Measurements from ENCODE around the gene TMEM178A.

The TMEM178A gene

DNA sequence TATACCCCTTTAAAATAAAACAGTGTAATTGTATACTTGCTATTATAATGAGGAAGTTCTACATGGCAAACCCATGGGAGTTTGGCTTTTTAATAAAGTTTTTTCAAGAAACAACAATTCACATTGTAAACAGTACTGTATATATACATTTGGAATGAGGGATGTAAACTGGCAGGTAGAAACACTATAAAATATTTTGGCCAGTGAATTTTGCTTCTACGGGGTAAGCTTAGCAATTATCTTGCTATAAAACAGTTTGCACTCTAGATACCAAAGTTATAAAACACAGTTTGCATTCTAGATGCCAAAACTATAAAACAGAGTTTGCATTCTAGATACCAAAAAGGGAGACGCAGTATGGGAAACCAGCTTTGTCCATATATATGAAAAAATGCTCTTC lies 96.7 kb downstream of the TMEM178A start:
- no peak for DNase-seq
